ENCODE measurements around the gene MOV10L1.

The MOV10L1 gene

DNA sequence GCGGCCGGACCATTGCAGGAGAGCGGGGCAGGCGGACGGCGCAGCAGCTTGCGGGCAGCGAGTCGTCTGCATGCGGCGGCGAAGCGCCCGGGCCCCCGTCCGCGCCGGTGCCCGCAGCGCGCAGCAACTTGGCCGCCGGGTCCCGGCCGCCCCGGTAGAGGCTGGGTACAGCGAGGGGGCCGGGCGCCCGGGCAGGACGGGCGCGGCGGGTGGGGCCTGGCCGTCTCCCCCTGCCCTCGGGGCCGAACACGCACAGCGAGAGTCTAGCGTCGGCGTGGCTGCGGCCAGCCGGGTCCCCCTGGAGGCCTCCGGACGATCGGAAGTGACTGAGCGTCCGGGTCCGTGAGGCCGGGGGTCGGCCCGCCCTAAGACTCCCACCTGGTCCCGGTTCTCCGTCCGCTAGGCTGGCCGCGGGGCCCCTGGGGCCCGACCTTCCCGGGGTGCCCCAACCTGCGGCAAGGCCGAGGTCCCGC lies 95.1 kb downstream of the MOV10L1 start:
- no peak for DNase-seq

DNA sequence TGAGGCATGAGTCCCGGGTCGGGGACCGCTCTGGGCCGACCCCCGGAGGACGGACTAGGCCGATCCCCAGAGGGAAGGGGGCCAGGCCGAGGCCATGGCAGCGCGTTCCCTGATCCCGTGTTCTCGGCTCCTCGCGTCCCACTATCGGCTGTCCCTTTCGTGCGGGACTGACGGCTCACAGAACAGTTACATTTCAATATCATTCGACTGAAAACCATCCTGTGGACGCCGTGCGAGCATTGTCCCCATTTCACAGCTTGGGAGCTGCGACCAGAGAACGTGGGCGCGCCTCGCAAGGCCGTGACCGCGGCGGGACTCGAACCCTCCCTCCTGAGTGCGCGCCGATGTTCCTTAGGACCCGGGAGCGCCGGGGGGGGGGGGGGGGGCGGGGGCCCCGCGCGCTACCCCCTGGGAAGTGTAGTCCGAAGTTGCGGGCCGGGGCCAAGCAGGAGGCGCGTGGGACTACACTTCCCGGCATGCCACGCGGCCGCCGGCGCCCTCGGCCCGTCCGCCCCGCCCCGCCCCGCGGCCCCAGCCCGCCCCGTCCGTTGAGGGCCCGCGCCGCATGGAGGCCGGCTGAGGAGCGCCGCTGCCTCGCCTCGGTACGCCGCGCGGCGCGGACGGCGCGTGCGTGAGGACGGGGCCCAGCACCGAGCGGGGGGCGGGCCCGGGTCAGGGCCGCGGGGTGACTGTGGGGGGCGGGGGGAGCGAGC lies 95.7 kb downstream of the MOV10L1 start, which contains the start of gene TRABD:
Gene TRABD (plus strand): TSS at position 539 of the 713 bp plus-strand sequence. CDS start 7,148 bp downstream, outside the sequence.
- peak in 54 of 56 donors; percentile 45 to 91 (median 82) for DNase-seq

DNA sequence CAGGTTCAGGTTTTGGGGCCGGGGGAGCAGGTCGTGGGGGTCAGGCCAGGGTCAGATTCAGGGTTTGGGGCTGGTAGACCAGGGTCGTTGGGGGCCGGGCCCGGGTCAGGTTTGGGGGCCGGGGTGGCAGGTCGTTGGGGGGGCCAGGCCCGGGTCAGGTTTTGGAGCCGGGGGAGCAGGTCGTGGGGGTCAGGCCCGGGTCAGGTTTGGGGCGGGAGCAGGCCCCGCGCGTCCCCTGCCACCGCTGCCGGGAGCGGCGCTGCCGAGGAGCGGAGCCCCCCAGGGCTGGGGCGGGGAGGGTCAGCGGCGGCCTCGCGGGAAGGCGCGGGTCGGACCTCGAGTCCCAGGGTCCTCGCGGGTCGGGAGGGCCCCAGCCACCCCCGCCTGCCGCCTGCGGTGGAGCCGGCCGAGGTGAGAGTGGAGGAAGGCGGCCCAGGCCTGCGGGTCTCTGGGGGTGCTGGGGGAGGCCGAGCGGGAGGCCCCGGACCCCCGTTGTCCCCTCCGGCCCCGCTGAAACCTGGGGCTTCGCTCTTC lies 96.4 kb downstream of the MOV10L1 start:
- no peak for DNase-seq

DNA sequence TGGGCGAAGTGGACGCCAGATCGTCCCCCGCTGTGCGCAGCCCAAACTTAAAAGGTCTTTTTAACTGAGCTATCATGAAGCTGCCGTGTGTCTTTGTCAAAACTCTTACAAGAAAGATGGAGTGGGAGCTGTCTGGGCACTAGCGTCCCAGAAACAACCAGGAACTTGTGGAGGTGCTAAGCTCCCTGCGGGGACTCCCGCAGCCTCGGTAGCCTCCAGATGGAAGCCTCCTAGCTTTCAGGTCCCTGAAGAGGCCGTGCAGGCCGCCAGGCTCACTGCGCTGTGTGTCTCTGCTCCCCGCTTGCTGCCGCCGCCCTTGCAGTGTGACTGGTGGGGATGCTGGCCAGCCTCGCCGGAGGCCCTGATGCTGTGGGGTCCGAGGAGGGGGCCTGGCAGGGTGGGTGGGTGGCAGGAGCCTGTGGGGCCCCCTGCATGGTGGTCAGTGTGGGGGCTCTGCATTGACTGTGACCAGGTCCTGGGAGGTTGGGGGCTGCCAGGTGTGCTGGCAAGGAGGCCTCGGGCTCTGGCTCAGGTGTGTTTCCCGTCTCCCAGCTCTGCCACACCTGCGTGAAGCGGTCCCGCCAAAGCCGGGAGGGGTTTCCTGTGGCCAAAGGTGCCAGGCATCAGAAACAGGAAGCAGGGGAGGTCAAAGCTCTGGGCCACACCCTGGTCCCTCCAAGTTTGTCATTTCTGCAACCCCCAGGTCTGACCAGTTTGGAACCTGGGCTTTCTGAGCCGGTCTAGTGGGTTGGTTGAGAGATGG lies 97.1 kb downstream of the MOV10L1 start:
- no peak for DNase-seq

DNA sequence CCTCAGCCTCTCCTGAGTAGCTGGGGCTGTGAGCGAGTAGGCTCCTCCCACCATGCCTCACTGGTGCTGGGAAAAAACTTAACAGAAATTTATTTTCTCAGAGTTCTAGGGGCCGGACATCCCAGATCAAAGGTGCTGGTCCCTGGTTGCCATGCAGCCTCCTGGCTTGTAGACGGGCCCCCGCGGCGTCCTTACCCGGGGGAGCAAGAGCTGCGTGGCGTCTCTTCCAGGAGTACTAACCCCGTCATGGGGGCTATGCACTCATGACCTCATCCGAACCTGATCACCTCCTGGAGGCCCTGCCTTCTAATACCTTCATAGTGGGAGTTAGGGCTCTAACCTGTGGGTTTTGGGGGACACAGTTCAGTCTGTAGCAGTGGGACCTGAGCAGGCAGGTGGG lies 98.5 kb downstream of the MOV10L1 start:
- no peak for DNase-seq

DNA sequence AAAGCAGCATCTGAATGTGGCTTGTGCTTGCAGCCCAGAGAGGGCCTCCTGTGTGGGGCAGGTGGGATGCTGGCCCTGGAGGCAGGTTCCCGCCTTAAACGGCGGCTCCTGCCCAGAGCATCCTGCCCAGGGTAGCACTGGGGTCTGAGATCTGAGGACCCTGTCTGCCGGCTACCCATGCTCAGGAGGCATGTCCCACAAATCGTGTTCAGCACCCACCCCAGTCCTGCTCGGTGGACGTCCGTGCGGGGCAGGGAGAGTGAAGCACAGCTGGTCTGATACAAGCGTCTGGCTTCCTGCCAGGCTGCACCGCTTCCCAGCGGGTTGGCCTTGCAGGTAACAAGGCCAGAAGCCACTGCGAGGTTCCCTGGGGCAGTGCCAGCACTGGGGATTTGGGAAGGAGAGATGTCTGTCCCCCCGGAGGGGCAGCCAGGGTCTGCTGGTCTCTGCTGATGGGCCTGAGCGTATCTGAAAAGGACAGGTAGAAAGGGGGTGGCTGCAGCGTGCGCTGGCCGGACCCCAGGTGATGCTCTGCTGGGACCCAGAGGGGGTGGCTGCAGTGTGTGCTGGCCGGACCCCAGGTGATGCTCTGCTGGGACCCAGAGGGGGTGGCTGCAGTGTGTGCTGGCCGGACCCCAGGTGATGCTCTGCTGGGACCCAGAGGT lies 99.5 kb downstream of the MOV10L1 start:
- DNase-seq: no peak

DNA sequence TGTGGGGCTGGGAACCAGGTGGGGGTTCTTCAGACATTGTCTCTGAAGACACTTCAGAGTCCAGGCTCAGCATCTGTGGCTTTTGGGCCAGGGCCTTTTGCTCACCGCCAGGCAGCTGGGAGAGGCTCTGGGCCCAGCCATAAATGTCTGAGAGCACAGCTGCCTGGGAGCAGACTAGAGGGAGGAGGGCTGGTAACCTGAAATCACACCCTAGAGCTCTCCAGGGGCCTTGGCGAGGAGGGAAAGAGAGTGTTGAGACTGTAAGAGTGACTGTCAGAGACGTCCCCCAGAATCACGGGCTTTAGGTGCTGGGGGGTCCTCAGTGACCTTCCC lies 100.0 kb downstream of the MOV10L1 start:
- no peak for DNase-seq

DNA sequence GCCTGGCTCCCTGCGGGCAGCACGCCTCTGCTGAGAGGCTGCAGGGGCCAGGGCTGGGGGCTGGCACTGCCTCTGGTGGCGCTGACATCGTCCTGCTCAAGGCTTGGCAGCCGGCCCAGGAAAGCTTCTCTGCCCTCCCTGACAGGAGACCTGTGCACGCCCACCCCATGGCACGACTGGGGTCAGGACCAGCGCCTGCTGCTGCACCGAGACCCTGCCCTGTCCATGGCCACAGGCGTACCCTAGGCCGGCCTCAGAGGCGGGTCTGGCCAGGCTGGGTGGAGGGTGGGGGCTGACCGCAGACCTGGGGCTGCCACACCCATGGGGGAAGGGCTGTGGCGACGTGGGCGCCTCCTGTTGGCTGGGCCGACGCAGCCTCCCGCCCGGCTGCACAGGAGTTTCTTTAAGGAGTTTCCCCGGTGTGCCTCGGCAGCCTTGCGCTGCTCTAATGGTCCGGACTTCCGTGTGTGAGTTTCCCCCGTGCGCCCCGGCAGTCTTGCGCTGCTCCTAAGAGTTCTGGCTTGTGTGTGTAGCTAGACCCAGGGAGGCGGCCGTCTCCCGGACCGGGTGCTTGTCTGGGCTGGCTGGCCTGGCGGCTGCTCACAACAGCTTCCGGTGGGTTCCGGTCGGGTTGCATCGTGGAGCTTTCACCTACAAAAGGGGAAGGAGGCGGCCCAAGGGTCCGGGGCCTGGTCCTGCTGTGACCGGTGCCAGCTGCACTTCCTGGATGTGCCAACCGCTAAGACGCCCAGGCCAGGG lies 100.6 kb downstream of the MOV10L1 start:
- peak in 6 of 56 donors; percentile 26 to 58 (median 50) for DNase-seq

DNA sequence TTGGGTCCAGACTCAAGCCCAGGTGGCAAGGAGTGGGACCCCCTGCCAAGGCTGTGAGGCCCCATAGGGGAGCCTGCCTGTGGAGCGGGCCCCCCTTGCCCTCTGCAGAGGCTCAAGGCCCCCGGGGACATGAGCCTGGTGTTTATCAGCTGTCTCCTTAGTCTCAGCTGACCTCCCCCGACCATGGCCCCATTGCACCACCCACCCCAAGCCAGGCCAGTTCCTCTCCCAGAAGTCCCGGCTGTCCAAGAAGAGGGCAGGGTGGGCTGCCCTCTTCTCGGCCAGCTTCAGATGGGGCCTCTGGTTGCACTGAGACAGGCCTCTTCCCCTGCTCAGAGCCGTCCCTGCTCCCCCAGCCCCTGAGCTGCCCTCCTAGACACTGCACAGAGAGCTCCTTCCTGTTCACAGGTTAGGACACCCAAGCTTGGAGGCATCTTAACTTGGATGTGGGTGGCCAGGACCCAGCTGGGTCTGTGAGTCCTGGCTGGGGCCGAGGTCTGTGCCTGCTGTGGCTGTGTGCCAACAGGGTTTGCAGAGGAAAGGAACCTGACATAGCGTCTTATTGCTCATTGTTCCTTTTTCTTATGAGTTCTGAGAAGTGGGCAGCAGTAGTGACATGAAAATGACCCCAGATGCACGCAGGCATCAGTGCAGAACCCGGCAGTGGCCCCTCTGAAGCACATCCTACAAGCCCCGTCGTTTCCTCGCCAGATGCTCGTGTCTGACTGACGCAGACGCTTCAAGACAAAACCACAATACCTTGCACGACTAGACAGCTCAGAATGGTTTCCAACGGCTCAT lies 101.3 kb downstream of the MOV10L1 start:
- DNase-seq: peak in 2 of 56 donors; percentile 10 to 35

DNA sequence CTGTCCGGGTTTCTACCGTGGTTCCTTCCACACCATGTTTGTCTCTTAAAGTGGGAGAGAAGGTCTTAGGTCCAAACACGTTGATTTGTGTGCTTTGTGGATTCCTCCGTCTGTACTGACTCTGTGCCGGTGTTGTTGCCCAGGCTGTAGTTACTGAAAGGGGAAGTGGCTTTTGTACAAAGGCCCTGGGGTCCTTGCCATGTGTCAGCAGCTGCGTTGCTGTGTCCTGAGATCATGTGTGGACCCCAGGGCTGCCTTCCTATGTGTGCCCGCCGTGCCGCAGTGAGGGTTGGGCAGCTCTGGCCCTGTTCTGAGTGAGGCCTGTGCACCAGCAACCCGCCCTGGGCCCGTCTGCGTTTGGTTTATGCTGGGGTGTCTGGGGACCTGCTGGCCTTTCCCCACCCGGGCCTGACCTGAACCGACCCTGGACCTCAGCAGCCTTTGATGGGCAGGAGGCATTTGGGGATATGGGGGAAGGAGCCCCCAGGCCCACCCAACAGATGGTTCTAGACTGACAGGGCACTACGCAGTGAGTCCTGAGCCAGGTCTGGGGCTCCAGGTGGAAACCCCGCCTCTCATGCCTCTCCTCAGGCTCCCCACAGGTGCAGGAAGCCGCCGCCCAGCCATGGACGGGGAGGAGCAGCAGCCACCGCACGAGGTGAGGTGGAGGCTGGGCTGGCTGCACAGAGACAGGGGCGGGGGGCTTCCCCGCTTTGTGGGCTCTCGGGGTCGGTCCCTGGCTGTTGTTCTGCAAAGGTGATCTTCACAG lies 102.8 kb downstream of the MOV10L1 start:
- no peak for DNase-seq

DNA sequence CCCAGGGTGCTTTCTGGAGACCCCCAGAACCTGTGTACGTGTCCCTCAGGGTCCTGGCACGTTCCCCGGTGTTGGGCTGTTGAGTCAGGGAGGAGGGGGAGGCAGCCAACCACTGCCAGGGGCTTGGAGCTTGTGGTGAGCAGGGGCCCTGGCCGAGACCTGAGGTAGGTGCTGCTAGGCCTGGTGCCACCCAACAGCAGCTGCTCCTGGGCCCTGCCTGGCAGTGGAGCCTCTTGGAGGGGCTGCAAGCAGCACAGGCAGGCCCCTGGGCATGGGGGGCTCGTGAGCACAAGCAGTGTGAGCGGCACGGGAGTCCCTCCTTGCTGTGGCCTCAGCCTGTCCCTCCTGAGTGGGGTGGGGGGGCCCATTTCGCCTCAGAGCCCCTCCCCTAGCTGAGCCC lies 103.8 kb downstream of the MOV10L1 start:
- no peak for DNase-seq

DNA sequence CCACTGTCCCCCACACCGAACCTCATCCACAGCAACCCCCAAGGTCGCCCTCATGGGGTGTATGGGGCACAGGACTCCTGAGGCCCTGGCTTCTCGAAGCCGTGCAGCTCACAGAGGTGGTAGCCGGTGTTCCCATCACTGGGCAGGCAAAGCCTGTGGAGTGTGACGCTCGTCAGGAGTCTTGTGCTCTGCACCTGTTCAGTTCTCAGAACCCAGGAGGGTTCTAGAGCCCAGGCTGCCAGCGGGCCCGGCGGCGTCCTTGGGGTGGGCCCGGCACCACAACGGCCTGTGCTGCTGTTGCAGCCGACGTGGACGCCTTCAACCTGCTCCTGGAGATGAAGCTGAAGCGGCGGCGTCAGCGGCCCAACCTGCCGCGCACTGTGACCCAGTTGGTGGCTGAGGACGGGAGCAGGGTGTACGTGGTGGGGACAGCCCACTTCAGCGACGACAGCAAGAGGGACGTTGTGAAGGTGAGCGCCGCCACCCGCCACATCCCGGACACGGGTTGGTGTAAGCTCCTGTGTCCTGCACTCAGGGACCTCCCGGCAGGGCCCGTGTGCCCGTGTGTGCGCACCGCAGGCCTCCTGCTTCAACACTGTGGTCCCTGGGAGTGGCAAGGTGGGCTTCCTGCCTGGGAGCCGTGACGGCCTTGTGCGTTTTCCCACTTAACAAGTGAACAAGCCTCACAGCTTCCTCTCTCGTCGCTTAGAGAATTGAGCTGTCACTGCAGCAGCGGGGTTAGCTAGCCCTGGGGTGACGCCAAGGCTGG lies 104.4 kb downstream of the MOV10L1 start:
- no peak for DNase-seq

DNA sequence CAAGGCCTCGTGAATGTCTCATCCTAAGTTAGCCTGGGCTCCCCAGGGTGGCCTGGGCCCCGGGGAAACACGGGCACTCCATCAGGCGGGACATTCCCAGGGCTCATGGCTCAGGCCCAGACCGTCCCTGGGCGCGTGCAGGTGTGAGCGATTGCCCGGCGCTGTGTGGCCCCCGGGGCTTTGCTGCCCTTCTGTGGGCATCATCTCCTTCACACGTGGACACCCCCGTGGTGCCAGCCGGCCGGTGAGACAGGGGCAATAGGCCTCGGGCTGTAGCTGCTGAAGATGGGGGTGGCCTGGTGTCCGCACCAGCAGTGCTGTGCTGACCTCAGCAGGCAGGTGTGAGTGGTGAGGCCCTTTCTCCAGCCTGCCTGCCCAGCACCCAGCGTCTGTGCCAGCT lies 106.5 kb downstream of the MOV10L1 start:
- no peak for DNase-seq

DNA sequence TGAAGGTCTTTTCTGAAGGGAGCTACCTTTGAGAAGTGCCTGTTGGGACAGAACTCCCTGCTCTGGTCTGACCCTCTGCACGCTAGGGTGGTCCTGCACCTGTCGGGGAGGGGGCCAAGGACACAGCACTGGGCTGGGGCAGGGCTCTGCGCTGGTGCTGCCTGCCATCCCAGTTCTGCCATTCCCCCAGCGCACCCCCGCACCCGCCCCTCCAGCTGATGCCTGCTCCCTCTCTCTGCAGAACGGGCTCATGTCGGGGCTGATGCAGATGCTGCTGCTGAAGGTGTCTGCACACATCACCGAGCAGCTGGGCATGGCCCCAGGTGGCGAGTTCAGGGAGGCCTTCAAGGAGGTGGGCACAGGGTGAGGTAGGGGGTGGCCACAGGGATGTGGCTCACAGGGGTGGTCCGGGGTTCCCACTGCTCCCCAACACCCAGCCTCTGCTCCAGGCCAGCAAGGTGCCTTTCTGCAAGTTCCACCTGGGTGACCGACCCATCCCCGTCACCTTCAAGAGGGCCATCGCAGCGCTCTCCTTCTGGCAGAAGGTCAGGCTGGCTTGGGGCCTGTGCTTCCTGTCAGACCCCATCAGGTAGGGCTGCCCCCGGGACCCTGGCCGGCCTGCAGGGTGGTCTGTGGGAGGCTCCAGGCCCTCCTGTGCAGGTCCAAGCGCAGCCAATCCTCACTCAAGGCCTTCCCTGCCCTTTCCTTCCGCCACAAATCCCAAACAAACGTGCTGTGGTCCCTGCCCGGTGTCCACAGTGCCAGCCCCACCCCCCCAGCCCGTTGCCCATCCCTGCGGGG lies 107.4 kb downstream of the MOV10L1 start:
- no peak for DNase-seq

DNA sequence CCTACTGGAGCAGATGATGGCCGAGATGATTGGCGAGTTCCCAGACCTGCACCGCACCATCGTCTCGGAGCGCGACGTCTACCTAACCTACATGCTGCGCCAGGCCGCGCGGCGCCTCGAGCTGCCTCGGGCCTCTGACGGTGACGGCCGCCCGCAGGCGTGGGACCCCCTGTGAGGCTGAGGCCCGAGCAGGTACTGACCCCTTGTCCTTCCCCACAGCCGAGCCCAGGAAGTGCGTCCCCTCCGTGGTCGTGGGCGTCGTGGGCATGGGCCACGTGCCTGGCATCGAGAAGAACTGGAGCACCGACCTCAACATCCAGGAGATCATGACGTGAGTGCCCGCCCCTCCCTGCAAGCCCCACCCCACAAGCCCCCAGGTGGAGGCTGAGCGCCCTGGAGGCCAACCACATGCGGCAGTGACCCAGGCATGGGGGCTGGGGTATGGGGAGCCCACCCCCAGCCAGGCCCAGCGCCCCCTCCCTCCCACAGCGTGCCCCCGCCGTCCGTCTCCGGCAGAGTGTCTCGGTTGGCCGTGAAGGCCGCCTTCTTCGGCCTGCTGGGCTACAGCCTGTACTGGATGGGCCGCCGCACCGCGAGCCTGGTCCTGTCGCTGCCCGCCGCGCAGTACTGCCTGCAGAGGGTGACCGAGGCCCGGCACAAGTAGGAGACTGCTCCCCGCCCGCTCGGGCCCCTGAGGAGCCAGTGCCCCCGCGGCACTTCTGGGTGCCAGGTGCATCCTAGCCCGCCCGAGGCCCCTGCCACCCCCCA lies 108.2 kb downstream of the MOV10L1 start:
- no peak for DNase-seq

DNA sequence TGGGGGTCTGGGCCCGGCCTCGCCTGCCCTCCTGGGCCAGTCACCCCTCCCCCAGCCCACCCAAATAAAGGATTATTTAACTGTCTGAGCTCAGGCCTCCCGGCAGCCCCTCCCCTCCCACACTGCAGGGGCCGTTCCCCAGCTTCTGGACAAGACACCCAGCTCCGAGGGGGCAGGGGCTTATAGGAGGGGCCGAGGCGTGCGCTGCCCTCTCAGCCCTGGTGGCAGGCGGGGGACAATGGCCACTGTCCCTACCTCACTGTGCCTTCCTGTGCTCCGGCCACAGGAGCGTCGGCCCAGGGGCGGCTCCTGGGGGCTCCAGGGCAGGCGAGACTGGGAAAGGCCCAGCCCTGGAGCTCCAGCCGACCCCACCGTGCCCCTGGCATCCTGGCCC lies 108.8 kb downstream of the MOV10L1 start:
- no peak for DNase-seq

DNA sequence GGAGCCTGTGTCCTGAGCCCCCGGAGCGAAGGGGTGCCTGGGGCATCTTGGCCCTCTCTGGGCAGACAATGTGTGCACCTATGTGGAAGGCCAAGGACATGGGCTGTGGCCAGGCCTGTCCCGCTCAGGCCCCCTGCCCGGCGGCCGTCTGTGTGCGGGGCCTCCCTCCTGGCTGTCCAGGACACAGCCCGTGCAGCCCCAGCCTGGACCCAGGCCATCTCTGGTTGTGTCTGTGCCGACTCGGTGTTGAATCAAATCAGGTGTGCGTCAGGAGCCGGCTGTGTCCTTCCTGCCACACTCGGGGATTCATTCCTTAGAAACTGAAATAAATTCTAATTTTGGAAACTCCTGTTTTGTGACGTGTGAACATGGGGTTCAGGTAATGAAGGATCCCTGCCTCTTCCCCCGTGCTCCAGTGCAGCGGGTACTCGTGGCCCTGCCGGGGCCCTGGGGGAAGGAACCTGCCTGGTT lies 109.5 kb downstream of the MOV10L1 start:
- DNase-seq: peak in 7 of 56 donors; percentile 17 to 63 (median 44)

Data from nucleus accumbens (tissue), 56 donors.